GM19455 (cell line): ENCODE measurements around the gene RAET1G.
"Not testable (repeated sequence)": the region's sequence is repeated elsewhere in the genome, so short reads cannot be mapped to it uniquely, and the experiment has no call there.

ENCODE experiments used
- ATAC-seq: cut with Tn5 transposase; IDR thresholded peaks from one replicate; pipeline ENCODE4 v1.9.1; 2021; ENCODE audit not compliant: unreplicated experiment

The RAET1G gene

DNA sequence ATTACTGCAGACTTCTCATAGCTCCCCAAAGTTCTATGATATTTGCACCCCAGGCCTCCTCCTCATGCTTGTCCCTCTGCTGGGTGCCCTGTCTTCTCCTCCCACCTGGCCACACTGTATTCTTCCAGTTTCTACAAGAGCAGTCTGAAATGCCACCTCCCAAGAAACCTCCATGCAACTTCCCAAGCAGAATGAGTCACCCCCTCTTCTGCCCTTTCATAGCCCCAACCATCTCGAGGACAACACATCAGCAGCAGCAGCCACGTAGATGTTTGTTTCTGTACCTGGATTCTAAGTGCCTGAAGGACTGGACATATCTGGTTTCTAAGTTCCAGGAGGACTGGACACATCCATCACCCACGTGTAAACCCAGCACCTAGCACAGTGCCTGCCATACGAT, 12.3 kb upstream of the RAET1G start:
- no peak for ATAC-seq

DNA sequence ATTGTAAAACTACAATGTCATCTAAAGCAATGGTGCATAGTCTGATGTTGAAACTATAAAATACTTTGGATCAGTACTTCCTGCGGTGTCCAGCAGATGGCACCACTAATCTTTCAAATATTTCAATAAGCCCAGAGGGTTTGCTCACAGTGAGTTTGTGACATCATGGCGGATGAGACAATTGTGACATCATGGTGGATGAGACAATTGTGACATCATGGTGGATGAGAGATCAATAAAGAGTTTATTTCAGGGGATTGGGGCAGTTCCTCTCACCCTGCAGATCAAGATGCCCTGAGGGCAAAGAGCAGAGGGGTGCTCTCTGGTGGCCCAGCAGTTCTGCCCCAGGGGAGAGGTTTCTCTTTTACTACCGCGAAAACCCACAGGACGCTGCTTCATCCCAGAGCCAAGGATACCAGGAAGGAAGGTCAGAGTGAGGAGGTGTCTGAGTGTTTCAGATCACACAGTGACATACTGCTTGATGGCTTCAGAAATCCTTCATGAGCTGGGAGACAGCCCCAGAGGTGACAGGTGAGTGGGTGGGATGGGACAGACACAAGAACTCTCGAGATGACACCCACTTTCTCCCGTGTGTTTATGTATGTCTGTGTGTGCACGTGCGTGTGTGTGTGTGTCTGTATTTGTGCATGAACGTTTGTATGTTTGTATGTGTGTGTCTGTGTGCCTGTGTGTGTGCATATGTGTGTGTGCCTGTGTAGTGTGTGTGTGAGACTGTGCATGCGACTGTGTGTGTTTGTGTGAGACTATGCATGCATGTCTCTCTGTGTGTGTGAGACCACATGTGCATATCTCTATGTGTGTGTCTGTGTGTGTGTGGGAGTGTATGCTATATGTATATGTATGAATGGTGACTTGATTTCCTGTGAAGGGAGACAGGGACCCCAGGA, 11.6 kb upstream of the RAET1G start:
- no peak for ATAC-seq

DNA sequence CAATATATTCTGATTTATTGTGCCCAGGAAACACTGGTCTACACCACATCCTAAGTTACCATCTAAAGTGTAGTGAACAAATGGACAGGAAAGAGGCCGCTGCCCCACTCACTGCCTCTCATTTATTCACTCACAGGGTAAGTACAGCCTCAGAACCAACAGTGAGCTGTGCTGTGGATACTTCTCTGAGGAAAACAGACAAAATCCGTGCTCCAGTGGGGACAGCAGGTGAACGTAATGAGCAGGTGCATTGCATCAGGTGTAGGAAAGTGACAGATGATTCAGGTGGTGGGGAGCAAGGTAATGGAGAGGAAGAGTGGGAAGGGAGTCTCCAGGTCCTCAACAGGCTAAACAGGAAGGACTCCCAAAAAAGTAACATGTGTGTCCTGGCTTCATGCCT, 10.5 kb upstream of the RAET1G start:
- ATAC-seq: no peak

DNA sequence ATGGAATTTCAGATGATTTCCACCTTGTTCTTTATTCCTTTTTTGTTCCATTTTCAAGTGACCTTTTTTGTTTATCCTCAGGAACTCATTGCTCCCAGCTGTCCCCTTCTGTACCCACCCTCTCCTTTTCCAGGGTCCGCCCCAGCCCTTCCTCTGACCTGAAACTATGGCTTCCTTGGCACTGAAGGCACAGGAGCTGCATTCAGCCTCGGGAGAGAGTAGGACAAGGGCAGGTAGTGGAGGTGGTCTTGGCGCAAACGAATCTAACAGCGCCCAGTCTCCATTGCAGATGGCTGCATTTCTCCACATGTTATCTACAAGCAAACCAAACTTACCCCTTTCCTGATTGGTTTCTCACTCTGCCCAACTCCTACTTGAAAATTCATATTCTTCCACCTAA, 10.1 kb upstream of the RAET1G start:
- ATAC-seq: no peak

DNA sequence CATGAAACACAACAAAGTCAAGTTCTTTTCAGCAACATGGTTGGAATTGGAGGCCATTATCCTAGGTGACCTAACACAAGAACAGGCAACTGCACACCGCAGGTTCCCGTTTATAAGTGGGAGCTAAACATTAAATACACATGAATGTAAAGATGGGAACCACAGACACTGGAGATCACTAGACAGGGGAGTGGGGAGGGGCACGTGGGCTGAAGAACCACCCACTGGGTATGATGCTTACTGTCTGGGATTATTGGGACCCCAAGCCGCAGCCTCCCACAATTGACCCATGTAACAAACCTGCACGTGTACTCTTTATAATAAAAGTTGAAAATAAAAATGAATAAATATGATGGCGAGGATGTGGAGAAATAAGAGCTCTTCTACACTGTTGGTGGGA, 8.6 kb upstream of the RAET1G start:
- ATAC-seq: no peak

DNA sequence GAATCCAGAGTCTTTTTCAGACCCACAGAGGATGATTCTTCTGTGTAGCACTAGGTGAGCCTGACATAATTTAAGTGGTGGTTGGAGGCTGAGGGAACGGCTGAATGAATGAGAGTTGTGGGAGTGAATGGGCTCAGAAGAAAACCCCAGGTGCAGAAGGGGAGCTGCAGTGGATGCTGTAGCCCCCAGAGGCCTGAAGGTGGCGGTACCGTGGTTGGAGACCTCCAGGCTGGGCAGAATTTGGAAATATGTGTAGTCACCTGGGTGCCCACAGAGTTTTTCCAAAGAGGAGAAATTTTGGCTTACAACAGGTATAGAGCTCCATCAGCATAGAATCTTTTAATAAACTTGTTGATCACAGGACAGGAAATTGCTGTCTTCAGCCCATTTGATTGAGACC, 6.5 kb upstream of the RAET1G start:
- no peak for ATAC-seq

DNA sequence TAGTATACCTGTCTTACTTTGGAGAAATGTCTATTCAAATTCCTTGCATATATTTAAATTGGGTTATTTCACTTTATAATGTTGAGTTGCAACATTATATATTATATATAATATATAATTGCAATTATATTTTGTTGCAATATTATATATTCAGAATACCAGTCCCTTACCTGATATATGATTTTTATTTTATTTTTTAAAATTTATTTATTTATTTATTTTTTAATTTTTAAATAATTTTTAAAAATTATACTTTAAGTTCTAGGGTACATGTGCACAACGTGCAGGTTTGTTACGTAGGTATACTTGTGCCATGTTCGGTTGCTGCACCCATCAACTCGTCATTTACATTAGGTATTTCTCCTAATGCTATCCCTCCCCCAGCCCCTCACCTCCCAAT, 4.1 kb upstream of the RAET1G start:
- ATAC-seq: not testable (repeated sequence)

DNA sequence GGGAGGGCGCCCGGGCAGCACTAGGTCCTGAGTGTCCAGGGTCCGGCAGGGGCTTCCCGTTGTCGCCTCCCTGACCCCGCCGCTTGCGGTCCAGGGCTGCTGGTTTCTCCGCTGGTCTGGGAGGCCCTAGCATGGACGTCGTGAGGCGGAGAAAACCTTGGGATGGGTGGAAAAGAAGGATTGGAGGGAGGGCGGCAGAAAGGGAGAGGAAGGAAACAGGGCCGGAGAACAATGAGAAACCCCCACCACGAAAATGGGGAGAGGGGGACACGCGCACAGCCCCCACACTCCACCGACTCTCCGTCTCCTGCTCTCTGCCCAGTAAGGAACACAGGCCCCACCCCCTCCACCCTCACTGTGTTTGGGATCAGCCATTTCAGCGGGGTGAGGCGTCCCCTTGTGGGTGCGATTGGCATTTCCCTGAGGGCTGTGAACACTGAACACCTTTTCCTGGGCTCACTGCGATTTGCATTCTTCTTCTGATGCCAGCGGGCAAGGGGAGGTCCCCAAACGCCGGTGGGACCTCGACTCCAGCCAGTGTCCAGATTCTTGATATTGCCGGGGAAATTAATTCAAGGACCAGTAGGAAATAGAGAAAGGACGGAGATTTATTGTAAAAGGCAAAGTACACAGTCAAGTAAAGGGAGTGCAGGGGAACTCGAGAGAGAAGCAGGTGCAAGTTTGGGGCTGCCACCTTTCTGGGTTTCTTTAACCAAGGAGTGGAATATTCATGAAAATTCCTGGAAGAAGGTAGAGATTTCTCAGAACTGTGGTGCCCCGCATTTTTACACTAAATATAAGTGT, 3.3 kb upstream of the RAET1G start:
- no peak for ATAC-seq

DNA sequence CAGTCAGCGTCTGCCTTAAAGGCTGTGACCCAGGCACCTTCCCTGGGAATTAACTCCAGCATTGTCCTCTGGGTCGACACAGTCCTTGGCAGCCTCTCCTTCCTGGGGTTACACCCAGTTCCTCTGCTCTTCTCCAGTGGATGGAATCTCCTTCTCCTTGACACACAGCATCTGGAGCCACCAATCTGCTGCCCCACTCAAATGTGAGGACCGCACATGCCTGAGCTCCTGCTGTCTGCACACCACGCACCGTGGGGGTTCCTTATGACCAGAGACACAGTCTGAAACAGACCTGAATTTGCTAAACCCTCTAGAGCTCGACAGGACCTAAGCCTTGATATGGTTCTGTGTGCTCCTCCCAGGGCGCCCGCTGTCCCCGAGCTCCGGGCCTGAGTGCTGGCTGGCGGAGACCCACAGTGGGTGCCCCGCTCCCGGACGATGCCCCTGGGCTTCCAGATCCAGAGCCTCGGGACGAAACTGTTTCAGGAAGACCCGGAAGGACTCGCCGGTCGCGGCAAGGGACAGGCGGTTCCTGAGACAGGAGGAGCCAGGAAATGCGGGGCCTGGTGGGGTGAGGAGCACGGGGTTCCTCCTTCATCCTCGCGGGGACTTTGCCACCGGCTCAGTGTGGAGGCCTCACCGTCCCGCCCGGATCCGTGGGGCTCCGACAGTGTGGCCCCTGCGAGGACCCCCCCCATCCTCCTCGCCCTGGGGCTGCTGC, 2.5 kb upstream of the RAET1G start:
- ATAC-seq: no peak

DNA sequence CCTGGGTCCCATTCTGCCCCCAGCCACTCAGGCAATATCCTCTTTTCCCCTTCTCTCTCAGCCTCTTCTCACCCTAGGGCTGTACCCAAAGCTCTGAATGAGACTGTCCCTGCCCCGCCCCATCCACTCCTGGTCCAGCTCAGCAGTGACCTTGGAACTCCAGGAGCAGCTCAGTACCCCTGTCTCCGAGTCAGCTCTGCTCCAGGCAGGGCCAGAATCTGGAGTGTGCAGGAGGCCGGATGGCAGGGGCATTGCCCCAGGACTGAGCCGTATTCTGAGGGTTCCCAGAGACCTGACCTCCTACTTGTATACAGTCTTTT, 2.0 kb upstream of the RAET1G start:
- ATAC-seq: no peak

DNA sequence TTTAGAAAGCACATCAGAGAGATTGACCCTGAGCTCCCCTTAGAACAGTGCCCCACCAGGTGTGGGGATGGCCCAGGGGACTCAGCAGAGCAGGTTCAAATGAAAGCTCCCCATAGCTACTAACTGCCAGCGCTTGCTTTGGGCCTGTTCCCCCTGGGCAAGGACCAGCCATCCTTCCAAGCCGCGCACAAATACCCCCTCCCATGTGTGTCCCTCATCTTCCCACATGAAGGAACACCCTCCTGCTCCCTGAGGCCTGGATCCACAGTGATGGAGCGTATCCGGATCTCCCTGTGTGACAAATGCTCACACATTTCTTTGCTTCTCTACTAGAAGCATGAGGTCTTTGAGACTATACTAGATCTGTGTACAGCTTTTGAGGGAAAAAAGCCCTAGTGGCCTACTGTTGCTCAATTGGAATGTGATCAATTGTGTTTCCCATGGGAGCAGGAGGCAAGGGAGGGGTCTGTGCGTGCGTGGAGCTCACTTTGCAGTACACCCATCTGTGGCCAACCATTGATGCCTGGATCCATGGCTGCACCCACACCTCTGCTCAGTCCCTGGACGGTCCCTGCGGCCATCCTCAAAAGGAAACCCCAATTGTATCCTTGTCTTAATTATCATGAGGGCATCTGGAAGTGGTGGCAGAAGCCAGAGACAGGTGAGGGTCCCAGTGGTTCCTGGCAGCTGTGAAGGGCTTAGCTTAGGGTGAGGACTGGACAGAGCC, 1.4 kb upstream of the RAET1G start:
- ATAC-seq: no peak

DNA sequence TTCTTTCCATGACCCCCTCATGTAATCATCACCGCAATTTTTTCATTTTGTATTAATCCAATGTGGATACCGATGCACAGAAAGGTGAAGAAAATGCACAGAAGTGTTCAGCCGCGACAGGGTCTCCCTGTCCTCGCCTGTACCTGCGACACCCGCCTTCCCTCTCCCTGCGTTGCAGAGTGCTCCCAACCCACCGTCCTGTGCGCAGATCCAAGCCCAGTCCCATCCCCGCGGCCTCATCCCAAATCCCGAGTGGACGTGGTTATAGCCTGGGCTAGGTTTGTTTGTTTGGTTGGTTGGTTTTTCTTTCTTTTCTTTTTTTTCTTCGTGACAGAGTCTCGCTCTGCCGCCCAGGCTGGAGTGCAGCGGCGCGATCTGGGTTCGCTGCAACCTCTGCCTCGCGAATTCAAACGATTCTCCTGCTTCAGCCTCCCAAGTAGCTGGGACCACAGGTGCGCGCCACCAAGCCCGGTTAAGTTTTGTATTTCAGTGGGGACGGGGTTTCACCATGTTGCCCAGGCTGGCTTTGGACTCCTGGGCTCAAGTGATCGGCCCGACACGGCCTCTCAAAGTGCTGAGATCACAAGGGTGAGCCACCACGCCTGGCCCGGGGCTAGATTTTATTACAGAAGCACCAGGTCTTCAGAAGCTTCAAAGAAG, 536 bp upstream of the RAET1G start:
- ATAC-seq: no peak

DNA sequence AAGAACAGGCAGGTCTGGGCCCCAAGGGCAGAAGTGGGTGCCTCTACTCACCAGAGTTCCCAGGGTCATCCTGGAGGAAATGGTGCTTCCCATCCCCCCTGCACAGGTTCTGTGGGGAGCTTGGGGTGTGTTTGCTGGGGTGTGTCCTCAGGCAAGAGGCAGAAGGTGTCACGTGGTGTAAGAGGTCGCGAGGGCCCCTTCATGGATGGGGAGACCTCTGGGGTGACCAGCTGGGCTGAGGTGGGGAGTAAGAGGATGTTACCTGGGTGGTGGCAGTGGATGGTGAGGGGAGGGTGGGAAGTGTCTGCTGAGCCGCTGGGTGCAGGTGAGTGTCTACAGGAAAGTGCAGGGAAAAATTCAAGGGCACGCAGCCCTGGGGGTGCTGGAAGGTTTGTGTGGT, 830 bp downstream of the RAET1G start:
- not testable (repeated sequence) for ATAC-seq

DNA sequence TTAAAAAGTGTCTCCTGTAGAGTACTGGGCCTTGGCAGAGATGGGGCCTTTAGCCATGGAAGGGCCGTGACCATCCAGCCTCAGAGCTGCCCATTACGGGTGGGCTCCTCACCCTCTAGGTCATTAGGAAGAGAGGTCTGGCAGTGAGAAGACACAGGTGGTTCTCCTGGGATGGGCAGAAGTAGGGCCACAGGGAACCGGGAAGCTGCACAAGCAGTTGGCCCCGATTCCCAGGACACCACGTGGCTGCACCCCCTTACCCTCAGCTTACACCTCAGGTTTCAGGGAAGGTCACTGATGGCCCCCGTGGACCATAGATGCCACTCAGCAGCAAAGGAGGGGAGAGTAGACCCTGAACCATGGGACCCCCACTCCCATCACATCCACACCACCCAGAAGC, 1.6 kb downstream of the RAET1G start:
- ATAC-seq: no peak

DNA sequence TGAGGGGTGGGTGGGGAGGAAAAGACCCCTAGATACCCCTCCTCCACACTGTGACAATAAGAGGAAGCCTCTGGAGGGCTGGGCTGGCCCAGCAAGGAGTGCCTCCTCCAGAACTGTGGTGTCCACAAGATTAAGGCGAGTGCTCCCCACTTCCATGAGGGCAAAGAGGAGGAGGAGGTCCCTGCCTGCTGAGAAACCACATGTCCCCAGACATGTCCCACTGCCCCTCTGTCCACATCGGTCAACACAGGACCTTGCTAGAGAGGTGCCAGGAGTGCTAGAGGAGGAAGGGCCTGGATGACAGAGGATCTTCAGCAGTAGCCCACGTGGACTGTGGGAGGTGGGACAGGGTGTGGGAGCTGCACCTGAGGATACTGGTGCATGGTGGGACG, 3.1 kb downstream of the RAET1G start:
- no peak for ATAC-seq

DNA sequence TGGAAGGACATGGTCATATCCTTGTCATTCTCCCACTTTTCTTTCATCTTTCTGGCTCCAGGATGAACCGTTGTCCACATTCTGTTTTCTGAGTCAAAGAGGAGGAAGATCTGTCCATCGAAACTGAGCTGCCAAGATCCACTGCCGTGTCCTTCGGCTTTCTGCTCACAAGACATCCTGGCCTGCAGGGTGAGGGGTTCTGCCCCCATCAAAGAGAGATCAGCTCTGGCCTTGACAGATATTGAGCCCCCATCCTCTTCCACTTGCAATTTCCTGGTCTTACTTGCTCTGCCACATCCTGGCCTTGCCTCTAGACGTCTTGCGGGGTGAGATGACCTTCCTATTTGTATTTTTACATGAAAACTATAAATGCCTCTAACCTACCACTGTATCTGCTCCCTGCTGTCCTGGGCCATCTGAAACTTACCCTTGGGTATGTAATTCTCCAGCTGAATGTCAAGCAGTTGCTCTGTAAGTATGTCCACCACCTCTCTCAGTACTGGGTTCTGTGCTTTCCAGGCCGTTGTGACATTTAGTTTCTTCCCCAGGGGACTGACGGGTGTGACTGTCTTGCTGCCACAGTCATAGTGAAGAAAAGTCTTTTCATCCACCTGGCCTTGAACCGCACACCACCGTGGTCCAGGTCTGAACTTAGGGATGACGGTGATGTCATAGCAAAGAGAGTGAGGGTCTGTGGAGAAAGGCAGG, 3.6 kb downstream of the RAET1G start:
- ATAC-seq: not testable (repeated sequence)

DNA sequence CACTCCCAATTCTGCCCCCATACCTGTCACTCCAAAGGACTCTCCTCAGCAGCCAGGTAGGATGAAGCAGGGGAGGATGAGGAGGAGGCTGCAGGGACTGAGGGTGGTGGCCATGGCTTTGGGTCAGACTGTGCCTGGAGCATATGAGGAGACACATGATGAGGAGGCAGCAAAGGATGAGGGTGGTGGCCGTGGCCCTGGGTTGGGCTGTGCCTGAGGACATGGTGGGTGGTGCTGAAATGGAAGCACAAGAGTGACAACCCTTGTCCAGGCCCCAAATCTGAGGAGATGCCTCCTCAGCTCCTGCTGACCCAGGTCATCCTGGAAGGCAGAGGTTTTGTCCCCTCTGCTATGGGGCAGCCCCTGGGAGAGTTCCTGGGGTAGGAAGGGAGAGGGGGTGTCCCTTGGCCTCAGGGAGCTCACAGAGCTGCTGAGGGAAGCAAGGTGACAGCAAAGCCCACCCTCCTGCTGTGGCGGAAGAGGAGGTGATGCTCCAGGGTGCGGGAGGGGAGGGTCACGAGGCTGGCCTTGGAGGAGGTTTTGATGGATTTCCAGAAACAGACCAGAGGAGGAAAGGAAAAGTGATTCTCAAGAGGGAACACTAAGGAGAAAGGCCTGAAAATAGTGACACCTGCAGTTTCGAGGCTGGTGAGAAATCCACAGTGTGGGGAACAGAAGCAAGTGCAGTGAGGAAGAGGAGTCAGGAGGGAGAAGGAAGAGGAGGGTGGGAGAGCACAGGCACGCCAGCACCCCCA, 4.6 kb downstream of the RAET1G start:
- no peak for ATAC-seq

DNA sequence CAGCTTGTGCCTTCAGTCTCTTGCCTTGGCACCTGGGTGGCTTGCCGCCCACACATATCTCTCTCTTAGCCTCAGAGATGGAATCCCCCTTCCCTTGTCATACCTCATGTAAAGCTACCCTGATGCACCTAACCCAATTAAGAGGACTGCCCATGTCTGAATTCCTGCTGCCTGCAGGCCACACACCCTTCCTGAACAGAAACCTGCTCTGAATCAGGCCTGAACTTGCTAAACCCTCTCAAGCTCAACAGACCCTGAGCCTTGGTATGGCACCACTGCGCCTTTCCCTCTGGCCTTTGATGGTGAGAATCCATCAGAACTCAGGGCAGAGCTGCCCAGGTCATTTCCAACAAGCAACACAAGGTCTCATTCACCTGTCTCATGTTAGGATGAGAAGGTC, 5.2 kb downstream of the RAET1G start:
- ATAC-seq: no peak
